Mesenchymal stem cell (in vitro differentiated cells and primary cell): ENCODE data around the gene MSTN.

Source experiments
- DNase-seq: peaks from one replicate; pipeline ENCODE4 v3.0.0-alpha.2; 2013
- H2AFZ ChIP-seq: one replicate; pipeline ENCODE4 v1.6.1; 2013; ENCODE audit warnings: low read depth, mild to moderate bottlenecking, control low read depth, inconsistent platforms, low read length, moderate library complexity
- H2AK5ac ChIP-seq: 2 replicates; pipeline ENCODE4 v1.6.1; 2013; ENCODE audit warnings: low read length, moderate library complexity, mild to moderate bottlenecking, inconsistent platforms; ENCODE audit not compliant: severe bottlenecking
- H2BK120ac ChIP-seq: one replicate; pipeline ENCODE4 v1.6.1; 2013; ENCODE audit warnings: low read depth, mild to moderate bottlenecking, inconsistent platforms, low read length, moderate library complexity
- H2BK12ac ChIP-seq, 2 experiments: one replicate each; pipeline ENCODE4 v1.6.1; 2013; ENCODE audit warnings: inconsistent platforms in 2 of 2, low read length in 2 of 2, mild to moderate bottlenecking in 2 of 2, moderate library complexity in 2 of 2, control low read depth in 1 of 2
- H2BK15ac ChIP-seq: one replicate; pipeline ENCODE4 v1.6.1; 2013; ENCODE audit warnings: mild to moderate bottlenecking, low read depth, inconsistent platforms; ENCODE audit not compliant: poor library complexity, severe bottlenecking
- H2BK5ac ChIP-seq: 2 replicates; pipeline ENCODE4 v1.6.1; 2013; ENCODE audit warnings: low read depth, mild to moderate bottlenecking, low read length, control low read depth, inconsistent platforms; ENCODE audit not compliant: poor library complexity, severe bottlenecking
- H3K14ac ChIP-seq, 2 experiments: one replicate each; pipeline ENCODE4 v1.6.1; 2013; ENCODE audit warnings: inconsistent platforms in 2 of 2, low read length in 2 of 2, control low read depth in 1 of 2, mild to moderate bottlenecking in 1 of 2, moderate library complexity in 1 of 2
- H3K18ac ChIP-seq, 2 experiments: one replicate each; pipeline ENCODE4 v1.6.1; 2013; ENCODE audit warnings: inconsistent platforms in 2 of 2, low read length in 2 of 2, control low read depth in 1 of 2, low read depth in 1 of 2, mild to moderate bottlenecking in 1 of 2
- H3K23ac ChIP-seq, 2 experiments: one replicate each; pipeline ENCODE4 v1.6.1; 2013; ENCODE audit warnings: inconsistent platforms in 2 of 2, low read length in 2 of 2, mild to moderate bottlenecking in 2 of 2, moderate library complexity in 2 of 2, control low read depth in 1 of 2
- H3K27ac ChIP-seq: 2 replicates; pipeline ENCODE4 v1.5.1; 2013; ENCODE audit warnings: mild to moderate bottlenecking, moderate library complexity, low read length, control low read depth, inconsistent platforms; ENCODE audit not compliant: poor library complexity, severe bottlenecking
- H3K27me3 ChIP-seq, 2 experiments: 2 replicates each; pipeline versions ENCODE4 v1.6.1 to v1.7.0; 2013; ENCODE audit warnings: low read length in 2 of 2, mild to moderate bottlenecking in 2 of 2, moderate library complexity in 2 of 2, control low read depth in 1 of 2, inconsistent platforms in 1 of 2; ENCODE audit not compliant: control insufficient read depth in 1 of 2, insufficient read depth in 1 of 2
- H3K36me3 ChIP-seq, 2 experiments: 2 replicates each; pipeline versions ENCODE4 v1.6.1 to v1.7.0; 2013; ENCODE audit warnings: low read length in 2 of 2, control low read depth in 1 of 2, inconsistent platforms in 1 of 2, low read depth in 1 of 2, mild to moderate bottlenecking in 1 of 2; ENCODE audit not compliant: insufficient read depth in 2 of 2, control insufficient read depth in 1 of 2
- H3K4ac ChIP-seq, 2 experiments: one replicate each; pipeline ENCODE4 v1.6.1; 2013; ENCODE audit warnings: inconsistent platforms in 2 of 2, low read length in 2 of 2, mild to moderate bottlenecking in 2 of 2, moderate library complexity in 2 of 2, control low read depth in 1 of 2, low read depth in 1 of 2
- H3K4me1 ChIP-seq: 2 replicates; pipeline ENCODE4 v1.6.1; 2013; ENCODE audit warnings: low read depth, low read length, control low read depth; ENCODE audit not compliant: control insufficient read depth, insufficient read depth
- H3K4me2 ChIP-seq: 2 replicates; pipeline ENCODE4 v1.6.1; 2013; ENCODE audit warnings: low read length, mild to moderate bottlenecking, inconsistent platforms; ENCODE audit not compliant: poor library complexity, severe bottlenecking
- H3K4me3 ChIP-seq, 2 experiments: 2 replicates each; pipeline versions ENCODE4 v1.5.1 to v1.7.0; 2013; ENCODE audit warnings: low read length in 2 of 2, mild to moderate bottlenecking in 2 of 2, control low read depth in 1 of 2, low read depth in 1 of 2; ENCODE audit not compliant: insufficient read depth in 1 of 2
- H3K79me1 ChIP-seq: replicated peaks from 2 replicates; pipeline ENCODE4 v1.6.1; 2013; ENCODE audit warnings: mild to moderate bottlenecking, control low read depth, low read length, inconsistent platforms; ENCODE audit not compliant: poor library complexity, severe bottlenecking
- H3K9ac ChIP-seq: 2 replicates; pipeline ENCODE4 v1.7.0; 2013; ENCODE audit warnings: mild to moderate bottlenecking, low read length, moderate library complexity
- H3K9me3 ChIP-seq: 2 replicates; pipeline ENCODE4 v1.7.0; 2013; ENCODE audit warnings: mild to moderate bottlenecking, low read length; ENCODE audit not compliant: control insufficient read depth
- H4K8ac ChIP-seq: one replicate; pipeline ENCODE4 v1.6.1; 2013; ENCODE audit warnings: inconsistent platforms, mild to moderate bottlenecking, low read length, moderate library complexity
- H4K91ac ChIP-seq: one replicate; pipeline ENCODE4 v1.6.1; 2013; ENCODE audit warnings: mild to moderate bottlenecking, low read length, inconsistent platforms
- WGBS: methylation state at CpG from one replicate; pipeline ENCODE4 v1.1.7; 2013; ENCODE audit warnings: mixed read lengths; 5-methylcytosine and 5-hydroxymethylcytosine counted together

MSTN gene

GRCh38 chr2:190052307-190052706 is 10.2 kb downstream of the MSTN start:
- no peaks in the 10 kb centered on the region for H3K36me3 ChIP-seq
- H2BK15ac ChIP-seq: no peak overlapping the region
- H3K27ac ChIP-seq: no peak overlapping the region
- no peaks in the 10 kb centered on the region for H3K27me3 ChIP-seq
- no peak overlapping the region for H3K9ac ChIP-seq
- no peaks in the 10 kb centered on the region for H3K4me1 ChIP-seq
- no peak overlapping the region for H2BK120ac ChIP-seq
- no peak overlapping the region for H4K91ac ChIP-seq
- no peak overlapping the region for H3K14ac ChIP-seq
- H3K18ac ChIP-seq: no peak overlapping the region
- H2BK5ac ChIP-seq: no peak overlapping the region
- no peak overlapping the region for H4K8ac ChIP-seq
- H3K79me1 ChIP-seq: no peaks in the 10 kb centered on the region
- no peak overlapping the region for H3K23ac ChIP-seq
- no peak overlapping the region for H3K4me3 ChIP-seq
- H2BK12ac ChIP-seq: no peak overlapping the region
- 98% methylated on average over 4 of the region's 5 CpGs for WGBS
- H3K9me3 ChIP-seq: no peaks in the 10 kb centered on the region
- no peak for DNase-seq
- H2AK5ac ChIP-seq: no peak overlapping the region
- H3K4ac ChIP-seq: no peak overlapping the region
- no peak overlapping the region for H3K4me2 ChIP-seq
- H2AFZ ChIP-seq: no peak overlapping the region

DNA sequence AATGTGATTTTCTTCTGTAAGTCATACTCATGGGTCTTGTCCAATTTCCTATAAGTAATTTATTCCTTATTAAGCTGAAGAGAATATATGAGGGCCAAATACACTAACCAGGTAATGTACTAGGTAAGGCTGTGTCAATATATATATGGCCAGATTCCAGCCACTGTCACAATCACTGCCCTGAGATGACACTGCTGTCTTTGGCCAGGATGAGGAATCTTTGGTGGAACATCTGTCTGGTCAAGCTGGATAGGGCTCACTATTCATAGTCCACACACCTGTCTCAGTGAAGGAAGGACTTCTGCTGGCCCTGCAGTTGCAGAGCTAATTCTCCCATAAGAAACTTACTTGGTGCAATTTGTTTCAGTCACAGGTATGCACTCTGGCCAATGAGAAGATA is 11.3 kb downstream of the MSTN start:
- no peak overlapping the region for H3K14ac ChIP-seq
- H2AK5ac ChIP-seq: no peak overlapping the region
- H3K79me1 ChIP-seq: no peaks in the 10 kb centered on the region
- H3K36me3 ChIP-seq: no peaks in the 10 kb centered on the region
- no peak overlapping the region for H4K91ac ChIP-seq
- no peak overlapping the region for H3K4ac ChIP-seq
- H3K27ac ChIP-seq: no peak overlapping the region
- no peak overlapping the region for H2BK120ac ChIP-seq
- no peak overlapping the region for H2BK12ac ChIP-seq
- no peak overlapping the region for H4K8ac ChIP-seq
- no peaks in the 10 kb centered on the region for H3K9me3 ChIP-seq
- no peak overlapping the region for H3K18ac ChIP-seq
- no peak overlapping the region for H3K9ac ChIP-seq
- H2BK15ac ChIP-seq: no peak overlapping the region
- no peak overlapping the region for H3K4me3 ChIP-seq
- no peaks in the 10 kb centered on the region for H3K27me3 ChIP-seq
- no peak overlapping the region for H3K4me2 ChIP-seq
- no peak for DNase-seq
- no peak overlapping the region for H3K23ac ChIP-seq
- no peaks in the 10 kb centered on the region for H3K4me1 ChIP-seq
- no peak overlapping the region for H2AFZ ChIP-seq
- no peak overlapping the region for H2BK5ac ChIP-seq

- Histone ChIP-seq H3K4ac (no peak overlapping the region), H3K36me3 (no peaks in the 10 kb centered on the region), H3K23ac (no peak overlapping the region), H3K4me3 (no peak overlapping the region), H3K18ac (no peak overlapping the region), H3K4me1 (no peaks in the 10 kb centered on the region), H4K91ac (no peak overlapping the region), H2BK12ac (no peak overlapping the region), H3K27me3 (no peaks in the 10 kb centered on the region), H3K79me1 (no peaks in the 10 kb centered on the region), H3K27ac (no peak overlapping the region), H2AK5ac (no peak overlapping the region), H2BK5ac (no peak overlapping the region), H3K9ac (no peak overlapping the region), H2AFZ (no peak overlapping the region), H3K9me3 (no peaks in the 10 kb centered on the region), H3K14ac (no peak overlapping the region), H4K8ac (no peak overlapping the region), H2BK120ac (no peak overlapping the region), H3K4me2 (no peak overlapping the region), H2BK15ac (no peak overlapping the region)
- peak; percentile 9 for DNase-seq
Measured at GRCh38 chr2:190050001-190050400, 12.5 kb downstream of the MSTN start.

DNA sequence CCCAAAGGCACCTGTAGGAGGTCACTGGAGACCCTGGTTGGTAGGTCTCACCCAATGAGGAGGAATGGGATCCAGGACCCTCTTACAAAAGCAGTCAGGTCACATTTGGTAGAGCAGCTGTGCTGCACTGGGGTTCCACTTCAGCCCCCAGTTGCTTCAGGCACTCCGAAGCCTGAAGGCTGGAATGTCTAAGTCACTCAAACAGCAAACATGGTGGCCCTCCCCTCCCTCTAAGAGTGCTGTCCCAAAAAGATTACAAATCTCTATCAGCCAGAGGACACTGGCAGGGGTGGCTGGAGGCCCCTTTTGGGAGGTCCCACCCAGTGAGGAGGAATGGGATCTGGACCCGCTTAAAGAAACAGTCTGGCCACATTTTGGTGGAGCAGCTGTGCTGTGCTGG is 17.7 kb downstream of the MSTN start:
- no peak overlapping the region for H3K4me3 ChIP-seq
- no peaks in the 10 kb centered on the region for H3K4me1 ChIP-seq
- no peak overlapping the region for H3K23ac ChIP-seq
- H3K27me3 ChIP-seq: no peaks in the 10 kb centered on the region
- H2AK5ac ChIP-seq: no peak overlapping the region
- H4K8ac ChIP-seq: no peak overlapping the region
- H4K91ac ChIP-seq: no peak overlapping the region
- H2BK5ac ChIP-seq: no peak overlapping the region
- DNase-seq: no peak
- H3K9ac ChIP-seq: no peak overlapping the region
- H3K4ac ChIP-seq: no peak overlapping the region
- no peak overlapping the region for H2BK12ac ChIP-seq
- H3K14ac ChIP-seq: no peak overlapping the region
- H2AFZ ChIP-seq: no peak overlapping the region
- no peaks in the 10 kb centered on the region for H3K36me3 ChIP-seq
- H3K79me1 ChIP-seq: no peaks in the 10 kb centered on the region
- no peak overlapping the region for H3K4me2 ChIP-seq
- H2BK120ac ChIP-seq: no peak overlapping the region
- no peak overlapping the region for H2BK15ac ChIP-seq
- H3K27ac ChIP-seq: no peak overlapping the region
- no peaks in the 10 kb centered on the region for H3K9me3 ChIP-seq
- 93% methylated on average over 2 of the region's 2 CpGs for WGBS
- no peak overlapping the region for H3K18ac ChIP-seq
